ENCODE data around the gene NRG4. TPM values are rescaled to one million over a fixed set of nuclear protein-coding genes. Genes with fewer than 3 reads are reported as not detected.

NRG4 gene
- total RNA-seq, 1 donor from 2014 or later: 0.18 TPM

- Histone ChIP-seq H3K4me3 (ENCODE audit: insufficient read depth, low read depth, low read length) (no peak overlapping the region), H3K36me3 (ENCODE audit: insufficient read depth, low read length) (peaks cover 14% of the 10 kb centered on the region), H4K20me1 (ENCODE audit: insufficient read depth, low read length) (no peaks in the 10 kb centered on the region), H3K4me2 (ENCODE audit: low read length) (no peak overlapping the region), H3K4me1 (ENCODE audit: insufficient read depth, low read length) (peaks cover 23% of the 10 kb centered on the region), H3K9ac (ENCODE audit: low read length) (no peak overlapping the region), H2AFZ (ENCODE audit: low read depth, low read length) (no peak overlapping the region), H3K79me2 (ENCODE audit: insufficient read depth, low read length) (no peaks in the 10 kb centered on the region), H3K27me3 (ENCODE audit: insufficient read depth, low read length) (no peaks in the 10 kb centered on the region), H3K27ac (ENCODE audit: low read depth, low read length) (no peak overlapping the region), H3K9me3 (ENCODE audit: insufficient read depth, low read depth, low read length) (no peaks in the 10 kb centered on the region)
- H3K27me3 Mint-ChIP-seq (ENCODE audit: low read depth, unreplicated experiment): no peaks in the 10 kb centered on the region
- no peak overlapping the region for H3K27ac Mint-ChIP-seq (ENCODE audit: unreplicated experiment)
- no peak for FAIRE-seq
- H3K9me3 Mint-ChIP-seq (ENCODE audit: unreplicated experiment): no peaks in the 10 kb centered on the region
- H3K4me1 Mint-ChIP-seq (ENCODE audit: low read depth, unreplicated experiment): peaks cover 21% of the 10 kb centered on the region
- TF ChIP-seq EZH2 (IDR thresholded peaks at IDR 0.05; ENCODE audit: insufficient read depth, low read length) (no peak), CTCF (IDR thresholded peaks at IDR 0.05; ENCODE audit: insufficient read depth, low read depth, low read length) (no peak)
- H3K4me3 Mint-ChIP-seq (ENCODE audit: unreplicated experiment): no peak overlapping the region
- peaks cover 15% of the 10 kb centered on the region for H3K36me3 Mint-ChIP-seq (ENCODE audit: low read depth, unreplicated experiment)
- DNase-seq (ENCODE audit: low read depth): no peak
Observed at GRCh38 chr15:75942464-75942863, 69.8 kb downstream of the NRG4 start.

DNA sequence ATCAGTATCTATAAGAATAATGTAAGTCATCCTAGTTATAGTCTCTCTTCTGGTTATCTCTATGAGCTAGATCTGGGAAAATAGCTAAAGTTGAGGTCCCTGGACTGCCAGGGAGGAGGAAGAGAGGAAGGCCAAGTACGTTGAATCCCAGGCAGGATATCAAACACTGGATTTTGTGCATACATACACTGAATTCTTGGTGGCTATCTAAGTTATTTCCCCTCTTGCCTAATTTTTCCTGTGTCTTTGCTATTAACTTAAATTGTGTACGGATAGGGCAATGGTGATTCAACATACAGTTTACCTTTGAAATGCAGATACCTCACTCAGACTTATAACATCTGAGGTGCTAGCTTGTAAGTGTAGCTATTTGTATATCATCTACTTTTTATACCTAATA lies 81.4 kb downstream of the NRG4 start:
- TF ChIP-seq CTCF (IDR thresholded peaks at IDR 0.05; ENCODE audit: insufficient read depth, low read depth, low read length) (no peak), EZH2 (IDR thresholded peaks at IDR 0.05; ENCODE audit: insufficient read depth, low read length) (no peak)
- DNase-seq (ENCODE audit: low read depth) (no peak), FAIRE-seq (no peak)
- H3K36me3 ChIP-seq (ENCODE audit: insufficient read depth, low read length): peaks cover 18% of the 10 kb centered on the region
- no peak overlapping the region for H3K4me2 ChIP-seq (ENCODE audit: low read length)
- H3K79me2 ChIP-seq (ENCODE audit: insufficient read depth, low read length): peaks cover 34% of the 10 kb centered on the region
- H4K20me1 ChIP-seq (ENCODE audit: insufficient read depth, low read length): peaks cover 48% of the 10 kb centered on the region
- H2AFZ ChIP-seq (ENCODE audit: low read depth, low read length): no peak overlapping the region
- H3K9me3 ChIP-seq (ENCODE audit: insufficient read depth, low read depth, low read length): no peaks in the 10 kb centered on the region
- Mint-ChIP-seq H3K36me3 (ENCODE audit: low read depth, unreplicated experiment) (peaks cover 11% of the 10 kb centered on the region), H3K9me3 (ENCODE audit: unreplicated experiment) (no peaks in the 10 kb centered on the region), H3K27me3 (ENCODE audit: low read depth, unreplicated experiment) (no peaks in the 10 kb centered on the region), H3K4me3 (ENCODE audit: unreplicated experiment) (no peak overlapping the region), H3K27ac (ENCODE audit: unreplicated experiment) (no peak overlapping the region), H3K4me1 (ENCODE audit: low read depth, unreplicated experiment) (peaks cover 10% of the 10 kb centered on the region)
- H3K27ac ChIP-seq (ENCODE audit: low read depth, low read length): no peak overlapping the region
- H3K4me1 ChIP-seq (ENCODE audit: insufficient read depth, low read length): no peaks in the 10 kb centered on the region
- no peaks in the 10 kb centered on the region for H3K27me3 ChIP-seq (ENCODE audit: insufficient read depth, low read length)
- no peak overlapping the region for H3K9ac ChIP-seq (ENCODE audit: low read length)
- no peak overlapping the region for H3K4me3 ChIP-seq (ENCODE audit: insufficient read depth, low read depth, low read length)

- no peak overlapping the region for H3K4me3 Mint-ChIP-seq (ENCODE audit: unreplicated experiment)
- no peak overlapping the region for H3K4me2 ChIP-seq (ENCODE audit: low read length)
- peaks cover 18% of the 10 kb centered on the region for H3K36me3 ChIP-seq (ENCODE audit: insufficient read depth, low read length)
- peaks cover 14% of the 10 kb centered on the region for H3K4me1 Mint-ChIP-seq (ENCODE audit: low read depth, unreplicated experiment)
- no peak overlapping the region for H3K27ac ChIP-seq (ENCODE audit: low read depth, low read length)
- FAIRE-seq (no peak), DNase-seq (ENCODE audit: low read depth) (no peak)
- no peaks in the 10 kb centered on the region for H3K27me3 ChIP-seq (ENCODE audit: insufficient read depth, low read length)
- H3K36me3 Mint-ChIP-seq (ENCODE audit: low read depth, unreplicated experiment): peaks cover 11% of the 10 kb centered on the region
- no peak for TF ChIP-seq CTCF (IDR thresholded peaks at IDR 0.05; ENCODE audit: insufficient read depth, low read depth, low read length)
- no peak for TF ChIP-seq EZH2 (IDR thresholded peaks at IDR 0.05; ENCODE audit: insufficient read depth, low read length)
- peaks cover 43% of the 10 kb centered on the region for H3K79me2 ChIP-seq (ENCODE audit: insufficient read depth, low read length)
- no peaks in the 10 kb centered on the region for H3K9me3 ChIP-seq (ENCODE audit: insufficient read depth, low read depth, low read length)
- no peaks in the 10 kb centered on the region for H3K9me3 Mint-ChIP-seq (ENCODE audit: unreplicated experiment)
- peaks cover 57% of the 10 kb centered on the region for H4K20me1 ChIP-seq (ENCODE audit: insufficient read depth, low read length)
- H2AFZ ChIP-seq (ENCODE audit: low read depth, low read length): no peak overlapping the region
- no peak overlapping the region for H3K4me3 ChIP-seq (ENCODE audit: insufficient read depth, low read depth, low read length)
- H3K4me1 ChIP-seq (ENCODE audit: insufficient read depth, low read length): no peaks in the 10 kb centered on the region
- H3K9ac ChIP-seq (ENCODE audit: low read length): no peak overlapping the region
- H3K27ac Mint-ChIP-seq (ENCODE audit: unreplicated experiment): no peak overlapping the region
- H3K27me3 Mint-ChIP-seq (ENCODE audit: low read depth, unreplicated experiment): no peaks in the 10 kb centered on the region
Observed at GRCh38 chr15:75929799-75930565, 82.2 kb downstream of the NRG4 start.
